Nephron (organoid): ENCODE measurements around the gene NAA80.
"Not testable (repeated sequence)": the region's sequence is repeated elsewhere in the genome, so short reads cannot be mapped to it uniquely, and the experiment has no call there.

Source experiments
- H3K27ac Mint-ChIP-seq, 3 experiments: 2 replicates each; pipeline ENCODE4 v1.8.0; 2020; ENCODE audit warnings: mixed read lengths in 3 of 3, mild to moderate bottlenecking in 2 of 3, moderate library complexity in 1 of 3
- H3K27me3 Mint-ChIP-seq: 2 replicates; pipeline ENCODE4 v1.8.0; 2021; ENCODE audit warnings: low read depth, mild to moderate bottlenecking, moderate library complexity, mixed read lengths
- H3K36me3 Mint-ChIP-seq: 2 replicates; pipeline ENCODE4 v1.8.0; 2020; ENCODE audit warnings: low read depth, mixed read lengths
- H3K4me1 Mint-ChIP-seq: 2 replicates; pipeline ENCODE4 v1.8.0; 2020; ENCODE audit warnings: mixed read lengths
- H3K4me3 Mint-ChIP-seq, 3 experiments: 2 replicates each; pipeline ENCODE4 v1.8.0; 2020; ENCODE audit warnings: mild to moderate bottlenecking in 3 of 3, mixed read lengths in 3 of 3, moderate library complexity in 2 of 3
- H3K9me3 Mint-ChIP-seq: 2 replicates; pipeline ENCODE4 v1.8.0; 2020; ENCODE audit warnings: mixed read lengths
- CTCF ChIP-seq, 3 experiments: fragments of 200-600 bp; sonication (generic); IDR thresholded peaks; one replicate each; pipeline ENCODE4 v1.5.0; 2021; ENCODE audit warnings: antibody characterized with exemption in 3 of 3; ENCODE audit not compliant: unreplicated experiment in 3 of 3

Gene NAA80

GRCh38 chr3:50314816-50315215 is 15.6 kb upstream of the NAA80 start:
- Mint-ChIP-seq H3K9me3 (peaks cover 8% of the 10 kb centered on the region), H3K4me3 (no peak overlapping the region), H3K27ac (peak overlapping the region in 1 of 3 experiments; percentile 47), H3K4me1 (peaks cover 19% of the 10 kb centered on the region), H3K27me3 (no peaks in the 10 kb centered on the region), H3K36me3 (peaks cover 63% of the 10 kb centered on the region)
- no peak for TF ChIP-seq CTCF (IDR thresholded peaks at IDR 0.05; ENCODE audit: unreplicated experiment in 3 of 3)

- Mint-ChIP-seq H3K4me3 (no peak overlapping the region), H3K27ac (no peak overlapping the region), H3K9me3 (peaks cover 13% of the 10 kb centered on the region), H3K4me1 (peaks cover 15% of the 10 kb centered on the region), H3K27me3 (no peaks in the 10 kb centered on the region), H3K36me3 (peaks cover 66% of the 10 kb centered on the region)
- TF ChIP-seq CTCF (IDR thresholded peaks at IDR 0.05; ENCODE audit: unreplicated experiment in 3 of 3): no peak
These were observed 15.1 kb upstream of the NAA80 start for GRCh38 chr3:50314342-50314741.

GRCh38 chr3:50312041-50312440 is 12.8 kb upstream of the NAA80 start:
- not testable (repeated sequence) for H3K4me3 Mint-ChIP-seq, H3K4me1 Mint-ChIP-seq, H3K27ac Mint-ChIP-seq, H3K27me3 Mint-ChIP-seq
- Mint-ChIP-seq H3K9me3 (peaks cover 18% of the 10 kb centered on the region), H3K36me3 (peaks cover 60% of the 10 kb centered on the region)

GRCh38 chr3:50304601-50305000 is 5.4 kb upstream of the NAA80 start:
- Mint-ChIP-seq H3K27me3 (no peaks in the 10 kb centered on the region), H3K27ac (peak overlapping the region in 1 of 3 experiments; percentile 20), H3K9me3 (peaks cover 8% of the 10 kb centered on the region), H3K4me3 (no peak overlapping the region), H3K36me3 (peaks cover 22% of the 10 kb centered on the region), H3K4me1 (peaks cover 9% of the 10 kb centered on the region)
- TF ChIP-seq CTCF (IDR thresholded peaks at IDR 0.05; ENCODE audit: unreplicated experiment in 3 of 3): no peak

GRCh38 chr3:50303013-50303815 is 4.0 kb upstream of the NAA80 start, which contains the start of gene HYAL1:
Gene HYAL1, minus strand, starts transcription at chr3:50303574. Its CDS starts 618 bp downstream, at chr3:50302956.
- Mint-ChIP-seq H3K27ac (peak within 1 kb of the TSS in 2 of 3 experiments; percentile 46 to 86), H3K36me3 (peaks cover 12% of the 10 kb centered on the region), H3K4me1 (peaks cover 16% of the 10 kb centered on the region), H3K27me3 (no peaks in the 10 kb centered on the region), H3K4me3 (no peak within 1 kb of the TSS), H3K9me3 (no peaks in the 10 kb centered on the region)
- TF ChIP-seq CTCF (IDR thresholded peaks at IDR 0.05; ENCODE audit: unreplicated experiment in 3 of 3): peak in 1 of 3 experiments; percentile 18

- no peaks in the 10 kb centered on the region for H3K27me3 Mint-ChIP-seq
- H3K4me3 Mint-ChIP-seq: peak overlapping the region in 1 of 3 experiments; percentile 9
- H3K4me1 Mint-ChIP-seq: peaks cover 16% of the 10 kb centered on the region
- no peak for TF ChIP-seq CTCF (IDR thresholded peaks at IDR 0.05; ENCODE audit: unreplicated experiment in 3 of 3)
- peaks cover 7% of the 10 kb centered on the region for H3K36me3 Mint-ChIP-seq
- H3K27ac Mint-ChIP-seq: peak overlapping the region in 2 of 3 experiments; percentile 79 to 86
- H3K9me3 Mint-ChIP-seq: no peaks in the 10 kb centered on the region
These were observed 3.1 kb upstream of the NAA80 start for GRCh38 chr3:50302095-50303012.
